Naive thymus-derived CD8-positive, alpha-beta T cell (primary cell): ENCODE measurements around the gene PRMT1. TPM values are rescaled to one million over a fixed set of nuclear protein-coding genes. Genes with fewer than 3 reads are reported as not detected.

Source experiments
- ATAC-seq, 2 donors: fragments of 150-1000 bp; cut with Tn5 transposase in 1 of 2; sonication (Bioruptor Pico), chemical (Tn5 transposase) in 1 of 2; 1 replicate in 1 of 2; 2 replicates in 1 of 2; pipeline ENCODE4 v1.10.0; 2021; ENCODE audit warnings: mild to moderate bottlenecking in 2 of 2, moderate library complexity in 2 of 2
- POLR2A ChIA-PET: fragments of 350-600 bp; sonication (Branson Sonifier 250); formaldehyde crosslinking; loops from one replicate; lab custom pipeline; 2021; ENCODE audit warnings: antibody characterized with exemption; lab: Charles Lee
- DNase-seq, 10 donors: peaks; one replicate each; pipeline versions ENCODE4 v3.0.0 to v3.0.0-alpha.2; 2020 to 2022
- H3K27ac Mint-ChIP-seq, 10 donors: one replicate each; pipeline ENCODE4 v1.8.0; 2020 to 2022; ENCODE audit warnings: mild to moderate bottlenecking in 10 of 10, mixed read lengths in 10 of 10, moderate library complexity in 4 of 10, inconsistent platforms in 1 of 10
- H3K27me3 Mint-ChIP-seq, 5 donors: one replicate each; pipeline ENCODE4 v1.8.0; 2021 to 2022; ENCODE audit warnings: mixed read lengths in 5 of 5
- H3K36me3 Mint-ChIP-seq, 3 donors: one replicate each; pipeline ENCODE4 v1.8.0; 2020 to 2022; ENCODE audit warnings: mixed read lengths in 3 of 3, mild to moderate bottlenecking in 2 of 3, inconsistent platforms in 1 of 3
- H3K4me1 Mint-ChIP-seq, 4 donors: one replicate each; pipeline ENCODE4 v1.8.0; 2021 to 2022; ENCODE audit warnings: mixed read lengths in 4 of 4
- H3K4me3 Mint-ChIP-seq, 10 donors: one replicate each; pipeline ENCODE4 v1.8.0; 2020 to 2022; ENCODE audit warnings: mild to moderate bottlenecking in 10 of 10, mixed read lengths in 10 of 10, moderate library complexity in 6 of 10, inconsistent platforms in 1 of 10
- H3K9me3 Mint-ChIP-seq, 9 donors: one replicate each; pipeline ENCODE4 v1.8.0; 2020 to 2022; ENCODE audit warnings: mixed read lengths in 9 of 9, mild to moderate bottlenecking in 3 of 9, inconsistent platforms in 1 of 9, moderate library complexity in 1 of 9
- polyA plus RNA-seq, 3 donors: library from polyadenylated mRNA; unstranded; fragments of 300-500 nt; fragmentation: Illumina TruSeq; gene quantifications; one replicate each; pipeline ENCODE4 v1.2.3, GENCODE V29; 2021
- total RNA-seq, 8 experiments: library from RNA in 2 of 8; stranded (reverse) in 2 of 8; gene quantifications; one replicate each; pipeline ENCODE4 v1.2.3 and lab custom pipeline; 2021 to 2026

PRMT1 gene
- total and polyA plus RNA-seq, 5 experiments from 2014 or later = 97.4 to 162 (median 150) TPM

DNA sequence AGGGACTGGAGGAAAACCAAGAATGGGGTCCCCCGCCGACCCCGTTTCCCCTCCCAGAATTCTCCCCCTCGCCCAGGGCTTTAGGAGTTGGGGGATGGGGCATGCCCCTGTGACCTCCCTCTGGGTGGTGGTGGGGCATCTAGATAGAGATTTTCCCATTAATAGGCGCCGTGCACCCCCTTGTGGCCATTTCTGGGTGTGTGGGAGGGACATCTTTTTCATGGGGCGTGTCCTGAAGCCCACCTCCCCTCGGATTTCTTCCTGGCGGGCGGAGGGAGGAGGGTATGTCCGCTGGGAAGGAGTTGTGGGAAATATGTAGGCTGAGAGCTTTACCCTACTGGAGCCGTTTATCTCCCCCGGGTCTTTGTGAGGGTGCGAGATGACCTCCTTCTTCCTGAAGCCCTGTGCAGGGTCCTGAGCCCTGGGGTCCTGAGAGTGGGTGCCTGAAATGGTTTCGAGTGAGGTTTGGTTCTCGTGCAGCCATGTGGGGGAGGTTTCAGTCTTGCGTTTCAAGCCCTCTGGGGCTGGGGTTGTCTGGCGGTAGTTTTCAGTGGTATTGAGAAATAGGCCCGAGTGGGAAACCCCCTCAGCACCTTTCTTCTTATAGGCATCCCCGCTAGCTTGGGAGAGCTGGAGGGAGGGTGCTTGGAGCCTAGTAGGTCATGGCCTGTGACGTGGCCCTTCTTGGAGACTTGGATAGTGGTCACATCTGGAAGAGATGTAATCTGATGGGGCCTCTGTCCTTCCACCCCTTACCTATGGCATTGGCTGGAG lies 1.0 kb downstream of the PRMT1 start:
- Mint-ChIP-seq H3K27me3 (no peaks in the 10 kb centered on the region), H3K27ac (peak overlapping the region; percentile 84 to 99 (median 94)), H3K36me3 (peaks cover 0 to 25% (median 4%) of the 10 kb centered on the region in 3 donors), H3K4me1 (peaks cover 26 to 47% (median 39%) of the 10 kb centered on the region in 4 donors), H3K4me3 (peak overlapping the region; percentile 85 to 100 (median 89)), H3K9me3 (peaks cover 0 to 1% (median 0%) of the 10 kb centered on the region in 9 donors)
- POLR2A ChIA-PET = interaction anchor here (0.5 to 7.5 kb wide), 21 partner anchors 11 to 1971 kb away, joined by 3 to 63 read pairs (median 7); partner anchors contain the start of genes ADM5, ALDH16A1, BCL2L12 and CPT1C
- peak; percentile 26 to 27 for ATAC-seq
- peak; percentile 65 to 89 (median 80) for DNase-seq

DNA sequence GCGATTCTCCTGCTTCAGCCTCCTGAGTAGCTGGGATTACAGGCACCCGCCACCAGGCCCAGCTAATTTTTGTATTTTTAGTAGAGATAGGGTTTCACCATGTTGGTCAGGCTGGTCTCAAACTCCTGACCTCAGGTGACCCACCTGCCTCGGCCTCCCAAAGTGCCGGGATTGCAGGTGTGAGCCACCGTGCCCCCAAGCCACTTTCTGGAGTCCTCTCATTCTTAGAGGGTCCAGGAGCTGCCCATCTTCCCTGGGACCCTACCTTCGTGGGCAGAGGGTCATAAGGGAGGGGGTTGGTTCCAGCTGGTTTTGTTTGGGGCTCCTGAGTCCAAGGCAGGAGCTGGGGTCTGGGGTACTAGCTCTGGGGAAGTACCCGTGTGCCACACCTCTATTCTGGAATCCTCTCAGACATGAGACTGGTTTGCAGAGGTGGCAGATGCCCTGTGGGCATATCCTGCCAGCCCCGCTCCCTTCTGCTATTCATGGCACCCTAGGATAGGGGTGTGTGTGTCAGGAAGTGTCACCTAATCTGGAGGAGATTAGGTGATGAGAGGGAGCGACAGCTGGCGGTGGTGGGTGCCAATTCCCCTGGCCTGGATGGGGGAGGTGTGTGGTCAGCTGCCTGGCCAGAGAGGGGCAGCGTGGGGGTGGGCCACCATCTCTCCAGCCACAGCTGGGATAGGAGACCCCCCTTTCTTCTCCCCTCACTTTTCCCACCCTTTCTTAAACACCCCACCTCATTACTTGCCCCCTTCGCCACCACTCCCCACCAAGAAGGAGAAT lies 2.1 kb downstream of the PRMT1 start:
- peak overlapping the region; percentile 60 to 99 (median 94) for H3K27ac Mint-ChIP-seq
- H3K4me3 Mint-ChIP-seq = peak overlapping the region in 7 of 10 donors; percentile 12 to 89 (median 87)
- POLR2A ChIA-PET = interaction anchor here (0.6 to 7.5 kb wide), 16 partner anchors 11 to 1972 kb away, joined by 3 to 63 read pairs (median 6); partner anchors contain the start of genes ADM5, BCL2L12, CPT1C and FLT3LG
- no peaks in the 10 kb centered on the region for H3K27me3 Mint-ChIP-seq
- peaks cover 23 to 47% (median 37%) of the 10 kb centered on the region in 4 donors for H3K4me1 Mint-ChIP-seq
- H3K36me3 Mint-ChIP-seq = peaks cover 0 to 36% (median 7%) of the 10 kb centered on the region in 3 donors
- DNase-seq (no peak), ATAC-seq (no peak)
- H3K9me3 Mint-ChIP-seq = no peaks in the 10 kb centered on the region

DNA sequence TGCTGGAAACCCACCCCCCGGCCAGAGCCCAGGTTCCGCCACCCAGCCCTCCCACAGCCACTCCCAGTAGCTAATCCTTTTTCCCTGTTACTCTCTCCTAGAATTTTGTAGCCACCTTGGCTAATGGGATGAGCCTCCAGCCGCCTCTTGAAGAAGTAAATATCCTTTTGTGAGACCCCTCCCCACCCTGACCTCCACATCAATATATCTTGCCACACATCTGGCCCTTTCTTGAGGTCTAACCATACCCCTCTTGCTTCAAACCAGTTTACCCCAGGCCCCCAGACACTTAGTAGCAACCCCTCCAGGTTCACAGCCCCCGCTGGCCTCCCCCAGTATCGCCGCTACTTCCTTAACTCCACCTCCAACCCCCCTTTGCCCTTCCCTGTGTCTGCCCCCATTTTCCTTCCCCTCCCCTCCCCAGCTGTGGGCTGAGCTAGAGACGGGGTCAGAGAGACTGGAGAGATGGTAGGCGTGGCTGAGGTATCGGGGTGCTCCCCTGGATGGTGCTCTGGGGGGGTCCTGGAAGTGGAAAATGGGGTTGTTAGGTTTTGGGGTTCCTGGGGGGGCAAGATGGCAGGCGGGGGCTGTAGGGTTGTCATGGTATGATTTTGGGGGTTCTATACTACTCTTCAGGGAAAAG lies 2.8 kb downstream of the PRMT1 start:
- Mint-ChIP-seq H3K27me3 (no peaks in the 10 kb centered on the region), H3K4me3 (peak overlapping the region in 6 of 10 donors; percentile 22 to 68 (median 42)), H3K9me3 (no peaks in the 10 kb centered on the region), H3K36me3 (peaks cover 0 to 39% (median 10%) of the 10 kb centered on the region in 3 donors), H3K27ac (peak overlapping the region; percentile 48 to 99 (median 80)), H3K4me1 (peaks cover 23 to 47% (median 37%) of the 10 kb centered on the region in 4 donors)
- DNase-seq (no peak), ATAC-seq (no peak)
- POLR2A ChIA-PET = interaction anchor here (0.6 to 3.0 kb wide), 9 partner anchors 10 to 206 kb away, joined by 3 to 27 read pairs (median 4); partner anchors contain the start of genes ADM5, FLT3LG, PRR12 and RRAS

DNA sequence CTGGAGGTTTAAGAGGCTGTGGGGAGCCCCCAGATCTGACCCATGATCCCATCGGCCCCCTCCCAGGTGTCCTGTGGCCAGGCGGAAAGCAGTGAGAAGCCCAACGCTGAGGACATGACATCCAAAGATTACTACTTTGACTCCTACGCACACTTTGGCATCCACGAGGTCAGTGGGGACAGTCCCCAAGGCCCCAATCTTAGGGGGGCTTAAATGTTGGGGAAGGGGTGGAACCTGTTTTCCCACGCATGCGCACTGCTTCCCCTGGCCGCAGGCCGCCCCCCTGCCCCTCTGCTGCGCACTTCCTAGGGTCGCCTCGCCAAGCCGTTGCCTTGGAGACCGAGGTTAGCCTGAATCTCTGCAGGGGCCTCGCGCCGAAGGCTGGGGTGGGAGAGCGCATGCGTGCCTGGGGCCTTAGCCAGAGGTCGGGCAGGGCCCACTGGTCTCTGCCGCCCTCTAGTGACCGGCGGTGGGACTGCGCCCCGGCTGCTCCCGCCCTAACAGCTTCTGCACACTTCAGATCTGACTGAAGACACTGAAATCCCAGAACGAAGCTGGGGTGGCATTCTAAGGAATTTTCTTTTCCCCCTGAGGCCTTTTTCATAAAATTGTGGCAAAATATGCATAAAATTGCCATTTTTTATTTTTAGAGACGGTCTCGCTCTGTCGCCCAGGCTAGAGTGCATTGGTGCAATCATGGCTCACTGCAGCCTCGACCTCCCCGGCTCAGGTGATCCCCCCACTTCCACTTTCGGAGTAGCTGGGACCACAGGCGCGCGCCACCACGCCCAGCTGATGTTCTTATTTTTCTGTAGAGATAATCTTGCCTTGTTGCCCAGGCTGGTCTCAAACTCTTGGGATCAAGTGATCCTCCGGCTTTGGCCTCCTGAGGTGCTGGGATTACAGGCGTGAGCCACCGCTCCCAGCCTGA lies 3.6 kb downstream of the PRMT1 start:
- POLR2A ChIA-PET = interaction anchor here (0.6 to 2.5 kb wide), 6 partner anchors 17 to 227 kb away, joined by 3 to 7 read pairs (median 4); partner anchors contain the start of gene NOSIP
- H3K27me3 Mint-ChIP-seq = no peaks in the 10 kb centered on the region

DNA sequence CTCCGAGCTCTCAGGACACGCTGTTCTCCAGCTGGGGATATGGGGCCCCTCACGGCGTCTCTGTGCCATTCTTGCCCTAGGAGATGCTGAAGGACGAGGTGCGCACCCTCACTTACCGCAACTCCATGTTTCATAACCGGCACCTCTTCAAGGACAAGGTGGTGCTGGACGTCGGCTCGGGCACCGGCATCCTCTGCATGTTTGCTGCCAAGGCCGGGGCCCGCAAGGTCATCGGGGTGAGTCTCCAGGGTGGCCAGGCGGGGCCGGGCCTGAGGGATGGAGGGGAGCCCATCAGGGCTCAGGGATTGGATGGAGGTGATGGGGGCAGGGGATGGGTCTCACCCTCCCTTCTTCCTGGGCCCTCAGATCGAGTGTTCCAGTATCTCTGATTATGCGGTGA lies 4.8 kb downstream of the PRMT1 start:
- peaks cover 0 to 49% (median 10%) of the 10 kb centered on the region in 3 donors for H3K36me3 Mint-ChIP-seq
- ATAC-seq (no peak), DNase-seq (no peak)
- POLR2A ChIA-PET = interaction anchor here (0.8 kb wide), 1 partner anchor 42 kb away, joined by 3 read pairs; the partner anchor contains the start of gene RRAS
- no peaks in the 10 kb centered on the region for H3K9me3 Mint-ChIP-seq
- no peaks in the 10 kb centered on the region for H3K27me3 Mint-ChIP-seq
- peaks cover 16 to 35% (median 28%) of the 10 kb centered on the region in 4 donors for H3K4me1 Mint-ChIP-seq
- H3K27ac Mint-ChIP-seq = no peak overlapping the region
- no peak overlapping the region for H3K4me3 Mint-ChIP-seq

More for the DNA sequence above, 3.6 kb downstream of the PRMT1 start:
- Mint-ChIP-seq H3K27ac (peak overlapping the region in 9 of 10 donors; percentile 19 to 99 (median 79)), H3K4me1 (peaks cover 23 to 47% (median 36%) of the 10 kb centered on the region in 4 donors), H3K9me3 (no peaks in the 10 kb centered on the region), H3K4me3 (peak overlapping the region in 5 of 10 donors; percentile 18 to 68 (median 28)), H3K36me3 (peaks cover 0 to 46% (median 10%) of the 10 kb centered on the region in 3 donors)
- DNase-seq (peak; percentile 83 to 98 (median 93)), ATAC-seq (peak; percentile 4 to 6)

DNA sequence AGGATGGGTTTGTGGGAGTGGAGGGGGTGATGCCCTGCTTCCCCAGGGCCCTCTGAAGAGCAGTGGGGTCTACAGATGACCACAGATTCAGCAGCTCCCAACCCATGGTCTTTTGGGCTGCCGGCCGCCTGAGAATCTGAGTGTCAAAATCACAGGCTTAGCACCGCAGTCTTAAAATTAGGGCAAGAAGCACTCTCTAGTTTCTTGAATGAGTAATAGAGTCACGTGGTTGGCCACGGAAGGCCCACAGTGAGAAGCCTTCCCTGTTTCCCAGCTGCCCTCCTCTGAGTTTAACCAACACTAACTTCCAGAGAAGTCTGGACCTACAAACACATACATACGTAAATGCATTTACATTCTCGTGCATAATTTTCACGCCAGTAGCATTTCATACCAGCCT lies 5.2 kb downstream of the PRMT1 start:
- Mint-ChIP-seq H3K4me1 (peaks cover 15 to 31% (median 28%) of the 10 kb centered on the region in 4 donors), H3K9me3 (no peaks in the 10 kb centered on the region), H3K27ac (no peak overlapping the region), H3K36me3 (peaks cover 0 to 53% (median 12%) of the 10 kb centered on the region in 3 donors), H3K4me3 (no peak overlapping the region), H3K27me3 (no peaks in the 10 kb centered on the region)
- POLR2A ChIA-PET = interaction anchor here (0.6 to 0.8 kb wide), 2 partner anchors 42 to 102 kb away, joined by 3 to 4 read pairs; partner anchors contain the start of gene RRAS
- no peak for ATAC-seq
- DNase-seq = no peak

DNA sequence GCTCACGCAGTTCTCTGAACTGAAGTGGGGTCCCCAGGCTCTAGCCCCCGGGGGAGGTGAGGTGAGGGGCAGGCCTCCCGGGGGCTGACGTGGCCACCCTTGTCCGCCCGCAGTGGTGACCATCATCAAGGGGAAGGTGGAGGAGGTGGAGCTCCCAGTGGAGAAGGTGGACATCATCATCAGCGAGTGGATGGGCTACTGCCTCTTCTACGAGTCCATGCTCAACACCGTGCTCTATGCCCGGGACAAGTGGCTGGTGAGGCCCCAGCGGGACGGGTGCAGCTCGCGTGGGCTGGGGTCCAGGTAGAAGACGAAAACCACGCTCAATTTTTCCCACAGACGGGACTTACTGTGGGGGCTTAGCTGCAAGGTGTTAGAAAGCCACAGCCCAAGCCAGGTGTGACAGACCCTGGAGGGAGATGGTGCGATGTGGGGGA lies 6.8 kb downstream of the PRMT1 start:
- Mint-ChIP-seq H3K27me3 (no peaks in the 10 kb centered on the region), H3K4me1 (peaks cover 10 to 25% (median 20%) of the 10 kb centered on the region in 4 donors), H3K4me3 (no peak overlapping the region), H3K9me3 (no peaks in the 10 kb centered on the region), H3K36me3 (peaks cover 0 to 57% (median 12%) of the 10 kb centered on the region in 3 donors), H3K27ac (peak overlapping the region in 1 of 10 donors; percentile 80)
- POLR2A ChIA-PET = no interaction called here
- no peak for ATAC-seq
- DNase-seq = no peak

DNA sequence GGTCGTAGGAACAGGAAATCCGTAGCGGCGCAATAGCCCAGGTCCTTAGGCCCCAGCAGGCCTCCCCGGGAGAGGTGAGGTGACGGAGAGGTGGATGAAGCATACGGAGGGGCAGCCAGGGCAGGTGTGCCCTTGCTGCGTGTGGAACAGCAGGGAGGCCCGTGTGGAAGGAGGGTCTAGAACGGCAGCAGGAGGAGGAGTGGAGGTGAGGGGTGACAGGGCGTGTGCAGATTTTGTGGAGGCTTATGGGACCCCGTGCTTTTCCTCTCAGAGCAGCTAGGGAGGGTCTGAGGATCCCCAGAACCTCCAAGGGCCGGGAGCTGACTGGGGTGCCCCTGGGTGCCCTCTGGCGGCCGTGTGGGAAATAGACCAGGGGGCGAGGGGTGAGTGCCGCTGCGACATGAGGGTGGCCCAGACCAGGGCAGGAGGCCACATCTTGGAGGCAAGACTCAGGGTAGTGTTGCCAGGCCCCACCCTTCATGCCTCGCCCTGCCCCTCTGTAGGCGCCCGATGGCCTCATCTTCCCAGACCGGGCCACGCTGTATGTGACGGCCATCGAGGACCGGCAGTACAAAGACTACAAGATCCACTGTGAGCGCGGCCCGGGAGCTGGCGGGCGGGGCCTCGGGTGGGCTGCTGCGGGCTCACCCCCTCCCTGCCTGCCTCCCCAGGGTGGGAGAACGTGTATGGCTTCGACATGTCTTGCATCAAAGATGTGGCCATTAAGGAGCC lies 7.3 kb downstream of the PRMT1 start:
- DNase-seq (no peak), ATAC-seq (no peak)
- Mint-ChIP-seq H3K36me3 (peaks cover 0 to 57% (median 12%) of the 10 kb centered on the region in 3 donors), H3K4me1 (peaks cover 10 to 27% (median 19%) of the 10 kb centered on the region in 4 donors), H3K9me3 (no peaks in the 10 kb centered on the region), H3K27me3 (no peaks in the 10 kb centered on the region), H3K4me3 (no peak overlapping the region), H3K27ac (peak overlapping the region in 1 of 10 donors; percentile 80)
- POLR2A ChIA-PET = no interaction called here

DNA sequence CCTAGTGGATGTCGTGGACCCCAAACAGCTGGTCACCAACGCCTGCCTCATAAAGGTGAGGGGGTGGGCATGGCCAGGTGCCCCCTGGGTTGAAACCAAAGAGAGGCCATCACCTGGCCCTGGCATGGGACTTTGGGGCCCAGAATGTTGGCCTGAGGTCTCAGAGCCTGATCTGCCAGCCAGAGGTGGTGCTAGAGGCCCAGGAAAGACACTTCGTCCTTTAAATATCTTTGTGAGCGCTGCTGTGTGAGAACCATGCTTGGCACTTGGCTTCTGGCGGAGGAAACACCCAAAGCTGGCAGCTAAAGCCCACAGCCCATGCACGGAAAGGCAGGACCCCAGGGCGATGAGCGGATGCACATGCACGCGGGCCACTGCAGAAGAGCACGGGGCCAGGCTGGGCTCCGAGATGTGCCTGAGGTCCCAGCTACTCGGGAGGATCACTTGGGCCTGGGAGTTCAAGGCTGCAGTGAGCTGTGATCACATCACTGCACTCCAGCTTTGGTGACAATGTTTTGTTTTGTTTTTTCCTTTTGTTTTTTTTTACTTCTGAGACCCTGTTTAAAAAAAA lies 8.0 kb downstream of the PRMT1 start:
- H3K4me1 Mint-ChIP-seq = peaks cover 8 to 26% (median 19%) of the 10 kb centered on the region in 4 donors
- no peak for DNase-seq
- POLR2A ChIA-PET = interaction anchor here (1.1 kb wide), 1 partner anchor 157 kb away, joined by 4 read pairs; the partner anchor contains the start of gene RCN3

DNA sequence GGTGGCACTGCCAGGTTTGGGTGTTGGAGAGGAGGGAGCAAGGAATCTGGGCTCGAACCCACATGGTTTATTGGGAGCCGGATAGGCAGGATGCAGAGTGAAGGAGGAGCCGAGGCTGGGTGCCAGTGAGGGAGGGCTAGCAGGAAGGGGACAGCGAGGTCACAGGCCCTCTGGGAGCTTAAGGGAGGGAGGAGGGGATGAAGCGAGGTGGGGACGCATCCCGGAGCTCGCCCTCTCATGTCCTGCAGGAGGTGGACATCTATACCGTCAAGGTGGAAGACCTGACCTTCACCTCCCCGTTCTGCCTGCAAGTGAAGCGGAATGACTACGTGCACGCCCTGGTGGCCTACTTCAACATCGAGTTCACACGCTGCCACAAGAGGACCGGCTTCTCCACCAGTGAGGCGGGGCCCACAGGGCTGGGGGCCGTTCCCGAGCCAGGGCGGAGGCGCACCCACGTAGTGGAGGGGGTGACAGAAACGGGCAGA lies 8.8 kb downstream of the PRMT1 start:
- no peak for DNase-seq
- Mint-ChIP-seq H3K9me3 (no peaks in the 10 kb centered on the region), H3K4me1 (peaks cover 12 to 27% (median 20%) of the 10 kb centered on the region in 4 donors), H3K4me3 (no peak overlapping the region), H3K27ac (peak overlapping the region in 1 of 10 donors; percentile 75), H3K36me3 (peaks cover 0 to 52% (median 11%) of the 10 kb centered on the region in 3 donors), H3K27me3 (peaks cover 0 to 7% (median 7%) of the 10 kb centered on the region in 5 donors)
- ATAC-seq = no peak
- POLR2A ChIA-PET = interaction anchor here (0.7 to 1.1 kb wide), 2 partner anchors 158 to 197 kb away, joined by 4 to 5 read pairs; partner anchors contain the start of gene RCN3

More for the DNA sequence above, 8.0 kb downstream of the PRMT1 start:
- ATAC-seq = no peak
- Mint-ChIP-seq H3K4me3 (no peak overlapping the region), H3K27me3 (no peaks in the 10 kb centered on the region), H3K27ac (peak overlapping the region in 2 of 10 donors; percentile 25 to 75), H3K9me3 (no peaks in the 10 kb centered on the region), H3K36me3 (peaks cover 0 to 57% (median 12%) of the 10 kb centered on the region in 3 donors)
